ENCODE measurements around the gene DTNBP1.

Gene DTNBP1

GRCh38 chr6:15534974-15535373 lies 127.9 kb downstream of the DTNBP1 start:
- no peak for DNase-seq
- Histone ChIP-seq H3K27me3 (no peaks in the 10 kb centered on the region), H3K9me3 (no peaks in the 10 kb centered on the region), H3K4me1 (no peaks in the 10 kb centered on the region), H3K4me3 (ENCODE audit: low read depth, low read length) (no peak overlapping the region), H3K36me3 (no peaks in the 10 kb centered on the region)
- no peak for TF ChIP-seq CTCF (IDR thresholded peaks at IDR 0.05; ENCODE audit: low read depth, low read length)

- DNase-seq = no peak
- H3K4me1 ChIP-seq = no peaks in the 10 kb centered on the region
- H3K27me3 ChIP-seq = no peaks in the 10 kb centered on the region
- no peak overlapping the region for H3K4me3 ChIP-seq (ENCODE audit: low read depth, low read length)
- H3K36me3 ChIP-seq = no peaks in the 10 kb centered on the region
- no peaks in the 10 kb centered on the region for H3K9me3 ChIP-seq
- no peak for TF ChIP-seq CTCF (IDR thresholded peaks at IDR 0.05; ENCODE audit: low read depth, low read length)
These were observed 129.3 kb downstream of the DTNBP1 start for GRCh38 chr6:15533379-15534026.

DNA sequence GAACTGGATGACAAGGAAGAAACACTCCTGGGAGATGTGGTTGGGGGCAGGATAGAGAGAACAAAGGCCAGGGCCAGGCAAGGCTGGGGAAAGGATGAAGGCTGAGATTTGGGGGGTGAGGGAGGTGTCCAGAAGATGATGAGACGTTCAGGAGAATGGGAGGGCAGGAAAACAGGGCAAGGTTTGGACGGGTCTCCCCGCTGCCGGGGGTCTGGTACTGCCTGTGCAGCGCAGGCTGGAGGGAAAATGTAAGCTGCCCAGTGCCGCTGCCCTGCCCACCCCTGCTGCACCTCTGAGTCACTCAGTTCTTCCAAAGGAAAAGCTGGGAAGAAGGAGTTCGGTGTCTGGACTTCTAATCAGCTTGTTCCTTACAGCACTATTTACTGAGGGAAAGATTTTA lies 130.9 kb downstream of the DTNBP1 start:
- Histone ChIP-seq H3K27me3 (no peaks in the 10 kb centered on the region), H3K36me3 (no peaks in the 10 kb centered on the region), H3K4me1 (no peaks in the 10 kb centered on the region), H3K4me3 (ENCODE audit: low read depth, low read length) (no peak overlapping the region), H3K9me3 (no peaks in the 10 kb centered on the region)
- TF ChIP-seq CTCF (IDR thresholded peaks at IDR 0.05; ENCODE audit: low read depth, low read length) = no peak
- no peak for DNase-seq

- TF ChIP-seq CTCF (IDR thresholded peaks at IDR 0.05; ENCODE audit: low read depth, low read length) = no peak
- Histone ChIP-seq H3K4me1 (no peaks in the 10 kb centered on the region), H3K36me3 (no peaks in the 10 kb centered on the region), H3K27me3 (no peaks in the 10 kb centered on the region), H3K4me3 (ENCODE audit: low read depth, low read length) (no peak overlapping the region), H3K9me3 (no peaks in the 10 kb centered on the region)
- DNase-seq = no peak
These were observed 132.4 kb downstream of the DTNBP1 start for GRCh38 chr6:15530411-15530810.

DNA sequence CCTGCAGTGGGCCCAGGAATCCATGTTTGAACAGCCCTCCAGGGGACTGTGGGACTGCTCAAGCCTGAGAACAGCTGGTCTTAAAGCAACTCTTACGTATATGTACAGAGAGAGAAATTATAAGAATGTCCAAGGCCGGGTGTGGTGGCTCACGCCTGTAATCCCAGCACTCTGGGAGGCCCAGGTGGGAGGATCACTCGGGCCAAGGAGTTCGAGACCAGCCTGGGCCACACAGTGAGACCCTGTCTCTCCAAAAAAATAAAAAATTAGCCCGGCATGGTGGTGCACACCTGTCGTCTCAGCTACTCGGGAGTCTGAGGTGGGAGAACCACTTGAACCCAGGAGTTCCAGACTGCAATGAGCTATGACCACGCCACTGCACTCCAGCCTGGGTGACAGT lies 134.0 kb downstream of the DTNBP1 start:
- Histone ChIP-seq H3K4me1 (no peaks in the 10 kb centered on the region), H3K36me3 (peaks cover 7% of the 10 kb centered on the region; the same call in 1 of the 2 replicates), H3K27me3 (no peaks in the 10 kb centered on the region), H3K9me3 (no peaks in the 10 kb centered on the region), H3K4me3 (ENCODE audit: low read depth, low read length) (no peak overlapping the region)
- TF ChIP-seq CTCF (IDR thresholded peaks at IDR 0.05; ENCODE audit: low read depth, low read length) = no peak
- no peak for DNase-seq

DNA sequence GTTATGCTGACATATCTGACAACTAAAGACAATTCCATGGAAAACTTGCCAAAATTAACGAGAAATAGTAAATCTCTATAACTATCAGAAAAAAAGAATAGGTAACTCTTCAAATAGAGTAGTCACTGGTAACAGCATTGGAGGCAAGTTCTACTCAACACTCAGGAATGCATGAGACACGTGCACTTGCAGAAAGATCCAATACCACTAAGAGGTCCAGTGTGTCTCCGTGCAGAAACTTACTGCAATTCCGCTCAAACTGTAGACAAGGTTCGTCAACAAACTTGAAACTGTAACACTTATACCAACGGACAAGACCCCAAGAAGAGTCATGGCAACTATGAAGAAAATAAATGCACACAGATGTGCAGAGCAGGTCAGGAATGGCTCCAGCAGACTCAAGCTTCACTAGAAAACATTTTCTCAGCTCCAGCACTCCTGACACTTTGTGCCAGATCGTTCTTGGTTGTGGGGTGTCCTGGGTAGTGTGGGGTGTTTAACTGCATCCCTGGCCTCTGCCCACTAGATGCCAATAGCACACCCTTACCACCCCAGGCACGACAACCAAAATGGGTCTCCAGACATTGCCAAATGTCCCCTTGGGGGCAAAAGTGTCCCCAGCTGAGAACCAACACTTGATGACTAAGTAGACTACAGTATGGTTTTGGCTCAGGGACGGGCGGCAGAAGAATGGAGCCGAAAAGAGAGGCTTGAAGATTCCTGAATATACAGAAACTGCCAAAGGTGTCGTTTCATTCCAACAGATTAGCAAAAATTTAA lies 134.8 kb downstream of the DTNBP1 start:
- Histone ChIP-seq H3K36me3 (peaks cover 11% of the 10 kb centered on the region), H3K9me3 (no peaks in the 10 kb centered on the region), H3K27me3 (no peaks in the 10 kb centered on the region), H3K4me1 (no peaks in the 10 kb centered on the region), H3K4me3 (ENCODE audit: low read depth, low read length) (no peak overlapping the region)
- no peak for TF ChIP-seq CTCF (IDR thresholded peaks at IDR 0.05; ENCODE audit: low read depth, low read length)
- DNase-seq = no peak
